CD4-positive, CD25-positive, alpha-beta regulatory T cell (primary cell): ENCODE results near the gene PHF2. TPM values are rescaled to one million over a fixed set of nuclear protein-coding genes. Genes with fewer than 3 reads are reported as not detected.

Source experiments
- ATAC-seq, 2 donors: fragments of 150-1000 bp; cut with Tn5 transposase; one replicate each; pipeline ENCODE4 v1.10.0; 2021; ENCODE audit warnings: low read depth in 2 of 2, moderate number of reproducible peaks in 2 of 2, moderate library complexity in 1 of 2
- DNase-seq, 3 donors: peaks; one replicate each; pipeline versions ENCODE4 v3.0.0 to v3.0.0-alpha.2; 2012 to 2022; ENCODE audit warnings: mixed read lengths in 1 of 3
- H3K27ac ChIP-seq: one replicate; pipeline ENCODE4 v1.7.0; 2013; ENCODE audit warnings: mild to moderate bottlenecking, low read length; ENCODE audit not compliant: insufficient read depth, poor library complexity, severe bottlenecking
- H3K27me3 ChIP-seq: one replicate; pipeline ENCODE4 v1.7.0; 2013; ENCODE audit warnings: low read length; ENCODE audit not compliant: control insufficient read depth, insufficient read depth
- H3K36me3 ChIP-seq: one replicate; pipeline ENCODE4 v1.7.0; 2013; ENCODE audit warnings: mild to moderate bottlenecking, low read length, moderate library complexity; ENCODE audit not compliant: control insufficient read depth, insufficient read depth
- H3K4me1 ChIP-seq: 2 replicates; pipeline ENCODE4 v1.7.0; 2013; ENCODE audit warnings: mild to moderate bottlenecking, low read length; ENCODE audit not compliant: insufficient read depth, control insufficient read depth, poor library complexity, severe bottlenecking
- H3K4me3 ChIP-seq: one replicate; pipeline ENCODE4 v1.7.0; 2013; ENCODE audit warnings: low read depth, mild to moderate bottlenecking, low read length, moderate library complexity
- H3K9me3 ChIP-seq, 2 experiments: 1 replicate in 1 of 2; 2 replicates in 1 of 2; pipeline ENCODE4 v1.7.0; 2013; ENCODE audit warnings: low read length in 2 of 2, mild to moderate bottlenecking in 1 of 2, moderate library complexity in 1 of 2; ENCODE audit not compliant: control insufficient read depth in 2 of 2
- H3K27ac Mint-ChIP-seq, 3 donors: one replicate each; pipeline ENCODE4 v1.8.0; 2020 to 2022; ENCODE audit warnings: mild to moderate bottlenecking in 3 of 3, mixed read lengths in 3 of 3, moderate library complexity in 2 of 3
- H3K27me3 Mint-ChIP-seq: one replicate; pipeline ENCODE4 v1.8.0; 2022; ENCODE audit warnings: mild to moderate bottlenecking, mixed read lengths
- H3K36me3 Mint-ChIP-seq: one replicate; pipeline ENCODE4 v1.8.0; 2020; ENCODE audit warnings: mixed read lengths
- H3K4me1 Mint-ChIP-seq, 4 donors: one replicate each; pipeline ENCODE4 v1.8.0; 2020 to 2022; ENCODE audit warnings: mixed read lengths in 4 of 4, mild to moderate bottlenecking in 1 of 4
- H3K4me3 Mint-ChIP-seq, 4 donors: one replicate each; pipeline ENCODE4 v1.8.0; 2020 to 2022; ENCODE audit warnings: mild to moderate bottlenecking in 4 of 4, mixed read lengths in 4 of 4, moderate library complexity in 3 of 4
- H3K9me3 Mint-ChIP-seq, 7 donors: one replicate each; pipeline ENCODE4 v1.8.0; 2020 to 2022; ENCODE audit warnings: mixed read lengths in 7 of 7, mild to moderate bottlenecking in 3 of 7, moderate library complexity in 2 of 7
- polyA plus RNA-seq, 4 donors: library from polyadenylated mRNA; unstranded; fragments of 300-500 nt; fragmentation: Illumina TruSeq; gene quantifications; one replicate each; pipeline ENCODE4 v1.2.3, GENCODE V29; 2021
- total RNA-seq: library from RNA; stranded (reverse); gene quantifications from one replicate; pipeline ENCODE4 v1.2.3, GENCODE V29; 2022

The PHF2 gene
- total RNA-seq (29.4 TPM), polyA plus RNA-seq (1 to 10 TPM in 2 of 4 donors, under 1 TPM in 2; 0.37 to 1.3 (median 0.94) TPM)

DNA sequence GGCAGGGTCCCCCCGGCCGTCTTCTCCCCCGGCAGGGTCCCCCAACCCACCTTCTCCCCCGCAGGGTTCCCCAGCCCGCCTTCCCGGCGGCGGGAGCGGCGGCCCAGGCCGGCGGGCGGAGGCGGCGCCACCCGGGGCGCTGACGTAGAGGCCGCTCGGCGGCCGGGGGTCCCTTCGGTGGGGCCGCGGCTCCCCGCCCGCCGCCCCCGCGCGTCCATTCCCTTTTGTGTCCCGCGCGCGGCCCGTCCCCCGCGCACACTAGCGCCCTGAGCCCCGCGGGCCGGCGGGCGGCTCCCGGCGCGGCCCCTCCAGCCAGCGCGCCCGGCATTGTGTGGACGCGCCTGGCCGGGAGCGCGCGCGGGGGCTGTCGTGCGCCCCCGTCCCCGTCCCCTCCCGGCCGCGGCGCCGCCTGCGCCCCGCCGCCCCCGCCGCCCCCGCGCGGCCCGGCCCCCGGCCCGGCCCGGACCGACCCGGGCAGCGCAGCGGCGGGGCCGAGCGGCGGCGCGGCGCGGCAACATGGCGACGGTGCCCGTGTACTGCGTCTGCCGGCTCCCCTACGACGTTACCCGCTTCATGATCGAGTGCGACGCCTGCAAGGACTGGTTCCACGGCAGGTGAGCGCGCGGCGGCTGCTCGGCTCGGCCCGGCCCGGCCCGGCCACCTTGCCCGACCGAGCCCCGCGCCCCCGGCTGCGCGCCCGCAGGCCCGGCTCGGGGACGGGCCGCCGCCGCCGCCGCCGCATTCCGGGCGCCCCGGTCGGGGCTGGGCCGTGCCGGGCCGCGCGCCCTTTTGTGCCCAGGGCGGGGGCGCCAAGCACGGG is at the start of gene PHF2:
PHF2 (plus strand) TSS at position 327 of the 820 bp plus-strand sequence; CDS start at position 517, 190 bp downstream.
- Histone ChIP-seq H3K36me3 (no peaks in the 10 kb centered on the region), H3K27ac (peak within 1 kb of the TSS; percentile 65), H3K4me1 (peaks cover 35% of the 10 kb centered on the region), H3K27me3 (no peaks in the 10 kb centered on the region), H3K9me3 (no peaks in the 10 kb centered on the region), H3K4me3 (peak within 1 kb of the TSS; percentile 70)
- H3K27ac Mint-ChIP-seq = peak within 1 kb of the TSS; percentile 90 to 94 (median 92)
- H3K36me3 Mint-ChIP-seq = no peaks in the 10 kb centered on the region
- ATAC-seq = peak; percentile 54 to 57
- DNase-seq = peak; percentile 15 to 35 (median 26)
- peaks cover 4 to 66% (median 29%) of the 10 kb centered on the region in 4 donors for H3K4me1 Mint-ChIP-seq
- H3K9me3 Mint-ChIP-seq = no peaks in the 10 kb centered on the region
- peak within 1 kb of the TSS; percentile 91 to 96 (median 93) for H3K4me3 Mint-ChIP-seq
- H3K27me3 Mint-ChIP-seq = no peaks in the 10 kb centered on the region

DNA sequence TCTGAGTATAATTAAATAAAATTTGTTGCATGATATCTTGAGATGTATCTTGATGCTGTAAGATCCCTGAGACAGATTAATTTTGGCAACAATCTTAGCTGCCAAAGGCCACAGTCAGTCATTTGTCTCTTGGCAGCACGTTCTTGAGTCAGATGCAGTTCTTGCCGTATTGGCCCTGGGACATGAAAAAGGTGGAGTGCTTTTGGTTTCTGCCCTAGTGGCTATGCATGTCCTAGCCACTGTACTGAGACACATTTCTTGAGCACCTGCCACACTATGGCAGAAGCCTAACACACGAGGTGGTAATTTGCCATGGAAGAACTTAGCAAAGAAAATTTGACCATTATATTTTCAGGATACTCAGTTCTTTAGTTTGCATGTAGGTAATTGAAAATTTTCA is 45.0 kb upstream of the PHF2 start:
- Mint-ChIP-seq H3K36me3 (peaks cover 63% of the 10 kb centered on the region), H3K27ac (peak overlapping the region in 1 of 3 donors; percentile 34), H3K9me3 (no peaks in the 10 kb centered on the region), H3K27me3 (no peaks in the 10 kb centered on the region), H3K4me3 (no peak overlapping the region), H3K4me1 (peaks cover 0 to 16% (median 8%) of the 10 kb centered on the region in 4 donors)
- Histone ChIP-seq H3K36me3 (peaks cover 96% of the 10 kb centered on the region), H3K9me3 (no peaks in the 10 kb centered on the region), H3K27ac (no peak overlapping the region), H3K27me3 (no peaks in the 10 kb centered on the region), H3K4me1 (no peaks in the 10 kb centered on the region), H3K4me3 (no peak overlapping the region)
- DNase-seq (peak in 1 of 3 donors; percentile 17), ATAC-seq (no peak)

DNA sequence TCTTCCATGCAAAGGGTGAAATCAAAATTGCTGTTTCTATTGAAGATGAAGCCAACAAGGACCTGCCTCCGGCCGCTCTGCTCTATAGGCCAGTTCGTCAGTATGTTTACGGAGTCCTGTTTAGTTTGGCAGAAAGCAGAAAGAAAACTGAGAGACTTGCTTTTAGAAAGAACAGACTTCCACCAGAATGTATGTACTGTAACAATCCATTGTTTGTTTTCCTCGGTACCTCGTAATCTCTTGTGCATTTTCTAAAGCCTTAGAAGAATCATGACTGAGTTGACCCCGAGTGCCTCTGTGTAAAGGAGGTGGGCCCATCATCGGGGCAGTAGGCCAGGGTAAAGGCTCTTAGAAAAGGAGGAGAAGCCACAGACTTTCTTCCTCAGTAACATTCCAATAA is 44.2 kb upstream of the PHF2 start:
- Mint-ChIP-seq H3K4me3 (no peak overlapping the region), H3K36me3 (peaks cover 63% of the 10 kb centered on the region), H3K9me3 (no peaks in the 10 kb centered on the region), H3K27me3 (no peaks in the 10 kb centered on the region), H3K4me1 (peaks cover 0 to 15% (median 7%) of the 10 kb centered on the region in 4 donors), H3K27ac (no peak overlapping the region)
- no peak for DNase-seq
- peaks cover 94% of the 10 kb centered on the region for H3K36me3 ChIP-seq
- no peaks in the 10 kb centered on the region for H3K4me1 ChIP-seq
- no peaks in the 10 kb centered on the region for H3K27me3 ChIP-seq
- no peak overlapping the region for H3K4me3 ChIP-seq
- no peak overlapping the region for H3K27ac ChIP-seq
- ATAC-seq = no peak
- no peaks in the 10 kb centered on the region for H3K9me3 ChIP-seq

DNA sequence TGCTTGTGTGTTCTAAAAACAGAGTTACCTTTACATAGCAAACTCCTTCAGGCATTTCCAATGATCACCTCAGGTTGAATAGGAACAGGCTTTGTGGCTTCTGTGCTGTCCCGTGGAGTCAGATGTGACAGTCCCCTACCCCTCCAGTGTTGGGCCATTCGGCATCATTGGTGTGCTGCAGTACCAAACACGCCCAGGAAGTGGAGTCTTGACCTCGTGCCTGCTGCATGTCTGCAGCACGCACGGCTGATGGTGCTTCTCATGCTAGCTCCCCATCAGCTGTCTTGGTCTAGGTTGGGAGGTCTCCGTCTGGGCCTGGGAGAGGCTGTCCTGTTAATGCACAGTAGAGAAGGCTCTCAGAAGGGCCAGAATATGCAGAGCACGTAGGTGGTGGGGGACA is 42.5 kb upstream of the PHF2 start:
- H3K9me3 Mint-ChIP-seq = no peaks in the 10 kb centered on the region

DNA sequence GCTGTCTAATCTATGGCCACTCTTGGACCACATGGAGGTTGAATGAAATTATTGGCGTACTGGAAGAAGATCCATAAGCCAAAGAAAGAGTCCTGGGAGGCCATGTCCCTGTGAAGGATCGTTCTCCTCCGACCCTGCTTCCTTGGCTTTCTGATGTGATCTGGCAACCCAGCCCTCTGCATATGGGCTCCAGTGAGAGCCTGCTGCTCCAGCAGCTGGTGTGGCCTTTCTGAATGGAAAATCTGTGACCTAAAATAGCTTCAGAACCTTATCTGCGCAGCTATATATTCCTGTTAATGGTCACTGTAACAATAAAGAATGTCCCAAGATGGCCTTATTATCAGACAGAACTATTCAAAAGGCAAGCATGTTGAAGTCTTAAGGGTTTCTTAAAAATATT is 40.2 kb upstream of the PHF2 start:
- H3K4me3 Mint-ChIP-seq = no peak overlapping the region
- DNase-seq (no peak), ATAC-seq (no peak)
- no peak overlapping the region for H3K27ac Mint-ChIP-seq
- Histone ChIP-seq H3K9me3 (no peaks in the 10 kb centered on the region), H3K4me1 (no peaks in the 10 kb centered on the region), H3K27ac (no peak overlapping the region), H3K4me3 (no peak overlapping the region), H3K27me3 (no peaks in the 10 kb centered on the region), H3K36me3 (peaks cover 86% of the 10 kb centered on the region)
- peaks cover 54% of the 10 kb centered on the region for H3K36me3 Mint-ChIP-seq
- peaks cover 0 to 15% (median 8%) of the 10 kb centered on the region in 4 donors for H3K4me1 Mint-ChIP-seq
- no peaks in the 10 kb centered on the region for H3K27me3 Mint-ChIP-seq
- no peaks in the 10 kb centered on the region for H3K9me3 Mint-ChIP-seq

More for the DNA sequence above, 42.5 kb upstream of the PHF2 start:
- Mint-ChIP-seq H3K4me1 (peaks cover 0 to 13% (median 6%) of the 10 kb centered on the region in 4 donors), H3K36me3 (peaks cover 59% of the 10 kb centered on the region), H3K4me3 (no peak overlapping the region), H3K27me3 (no peaks in the 10 kb centered on the region), H3K27ac (peak overlapping the region in 1 of 3 donors; percentile 74)
- Histone ChIP-seq H3K27me3 (no peaks in the 10 kb centered on the region), H3K36me3 (peaks cover 90% of the 10 kb centered on the region), H3K4me3 (no peak overlapping the region), H3K27ac (no peak overlapping the region), H3K9me3 (no peaks in the 10 kb centered on the region), H3K4me1 (no peaks in the 10 kb centered on the region)
- DNase-seq (no peak), ATAC-seq (no peak)

DNA sequence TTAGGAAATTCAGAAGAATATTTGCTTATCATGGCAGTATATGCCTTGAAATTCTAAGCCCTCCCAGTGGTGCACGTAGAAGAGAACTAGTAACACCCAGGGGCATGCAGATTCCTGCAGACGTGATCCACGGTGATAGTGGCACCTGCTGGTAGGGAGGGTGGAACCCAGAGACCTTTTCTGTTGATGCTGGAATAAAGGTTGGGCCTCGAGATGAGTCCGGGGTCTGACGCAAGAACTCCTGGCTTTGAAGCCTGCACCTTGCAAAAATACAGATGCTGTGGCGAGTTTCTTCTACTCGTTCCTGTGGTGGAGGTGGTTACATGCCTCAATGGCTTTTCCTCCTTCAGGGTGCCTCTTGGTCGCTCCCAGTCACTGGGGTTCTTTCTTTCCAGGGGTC is 39.5 kb upstream of the PHF2 start:
- no peak for ATAC-seq
- H3K27me3 ChIP-seq = no peaks in the 10 kb centered on the region
- no peaks in the 10 kb centered on the region for H3K4me1 ChIP-seq
- peaks cover 81% of the 10 kb centered on the region for H3K36me3 ChIP-seq
- no peak overlapping the region for H3K27ac ChIP-seq
- Mint-ChIP-seq H3K4me1 (peaks cover 0 to 15% (median 8%) of the 10 kb centered on the region in 4 donors), H3K4me3 (no peak overlapping the region), H3K36me3 (peaks cover 51% of the 10 kb centered on the region), H3K9me3 (no peaks in the 10 kb centered on the region), H3K27me3 (no peaks in the 10 kb centered on the region), H3K27ac (peak overlapping the region in 1 of 3 donors; percentile 46)
- no peak overlapping the region for H3K4me3 ChIP-seq
- H3K9me3 ChIP-seq = no peaks in the 10 kb centered on the region
- no peak for DNase-seq

DNA sequence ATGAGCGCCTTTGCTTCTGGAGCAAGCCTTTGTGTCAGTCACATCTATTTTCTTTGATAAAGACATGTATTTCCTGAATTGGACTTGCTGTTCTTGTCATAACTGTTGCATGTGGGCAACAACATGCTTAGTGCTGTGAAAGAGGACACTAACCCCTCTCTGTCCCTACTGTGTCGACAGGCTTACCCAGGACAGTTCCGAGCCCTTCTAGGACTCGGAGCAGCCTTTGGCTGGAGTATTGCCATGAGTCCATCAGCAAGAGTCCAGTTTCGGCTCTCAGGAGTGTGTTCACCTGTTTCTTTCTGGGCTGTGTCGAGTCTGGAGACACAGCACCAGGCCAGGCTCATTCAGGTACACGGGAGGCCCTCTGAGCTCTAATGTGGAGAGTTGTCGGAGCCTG is 36.1 kb upstream of the PHF2 start:
- H3K27ac Mint-ChIP-seq = no peak overlapping the region
- ATAC-seq (no peak), DNase-seq (no peak)
- no peaks in the 10 kb centered on the region for H3K9me3 Mint-ChIP-seq
- Histone ChIP-seq H3K4me1 (no peaks in the 10 kb centered on the region), H3K9me3 (no peaks in the 10 kb centered on the region), H3K27ac (no peak overlapping the region), H3K4me3 (no peak overlapping the region), H3K36me3 (peaks cover 74% of the 10 kb centered on the region), H3K27me3 (no peaks in the 10 kb centered on the region)
- peaks cover 41% of the 10 kb centered on the region for H3K36me3 Mint-ChIP-seq
- no peaks in the 10 kb centered on the region for H3K27me3 Mint-ChIP-seq
- peaks cover 0 to 11% (median 7%) of the 10 kb centered on the region in 4 donors for H3K4me1 Mint-ChIP-seq
- H3K4me3 Mint-ChIP-seq = no peak overlapping the region

DNA sequence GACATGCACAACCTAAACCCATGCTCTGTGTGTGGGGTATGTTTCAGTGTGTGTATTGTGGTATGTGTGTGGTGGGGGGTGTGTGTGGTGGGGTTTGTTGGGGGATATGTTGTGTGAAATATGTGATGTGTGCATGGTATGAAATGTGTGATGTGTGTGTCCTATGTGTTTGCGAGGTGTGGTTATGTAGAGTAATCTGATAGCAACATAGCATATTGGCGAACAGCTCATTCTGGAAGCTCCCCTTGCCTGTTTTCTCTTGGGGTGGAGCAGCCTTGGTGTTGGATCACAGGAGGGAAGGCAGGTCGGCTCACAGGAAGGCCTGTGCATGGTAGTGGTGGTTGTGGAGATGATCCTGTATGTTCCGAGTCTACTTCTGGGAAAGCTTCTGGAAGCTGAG is 35.4 kb upstream of the PHF2 start:
- DNase-seq (no peak), ATAC-seq (no peak)
- Histone ChIP-seq H3K36me3 (peaks cover 69% of the 10 kb centered on the region), H3K9me3 (no peaks in the 10 kb centered on the region), H3K4me1 (no peaks in the 10 kb centered on the region), H3K4me3 (no peak overlapping the region), H3K27me3 (no peaks in the 10 kb centered on the region), H3K27ac (no peak overlapping the region)
- Mint-ChIP-seq H3K27ac (peak overlapping the region in 2 of 3 donors; percentile 26 to 41), H3K9me3 (no peaks in the 10 kb centered on the region), H3K27me3 (no peaks in the 10 kb centered on the region), H3K36me3 (peaks cover 37% of the 10 kb centered on the region), H3K4me1 (peaks cover 0 to 8% (median 3%) of the 10 kb centered on the region in 4 donors), H3K4me3 (no peak overlapping the region)
